WTC11 (cell line): Measurements from ENCODE around the gene DENND4B. TPM values are rescaled to one million over a fixed set of nuclear protein-coding genes. Genes with fewer than 3 reads are reported as not detected.

Source experiments
- ATAC-seq: fragments of 200-7000 bp; cut with Tn5 transposase; 2 replicates; pipeline ENCODE4 v1.10.0; 2021; ENCODE audit warnings: mild to moderate bottlenecking, moderate library complexity
- CTCF ChIA-PET: fragments of 300-600 bp; sonication (Branson Sonifier 250); formaldehyde crosslinking; loops from one replicate; lab custom pipeline; 2021; ENCODE audit warnings: antibody characterized with exemption; lab: Charles Lee
- POLR2A ChIA-PET: fragments of 350-600 bp; sonication (Branson Sonifier 250); formaldehyde crosslinking; loops from one replicate; lab custom pipeline; 2021; ENCODE audit warnings: antibody characterized with exemption; lab: Charles Lee
- DNase-seq: peaks from one replicate; pipeline ENCODE4 v3.0.0; 2021; ENCODE audit warnings: low spot score
- H3K27ac Mint-ChIP-seq: 2 replicates; pipeline ENCODE4 v1.8.0; 2021; ENCODE audit warnings: mixed read lengths
- H3K27me3 Mint-ChIP-seq: 2 replicates; pipeline ENCODE4 v1.8.0; 2021; ENCODE audit warnings: low read depth, mild to moderate bottlenecking, moderate library complexity, mixed read lengths
- H3K36me3 Mint-ChIP-seq: 2 replicates; pipeline ENCODE4 v1.8.0; 2021; ENCODE audit warnings: mixed read lengths
- H3K4me1 Mint-ChIP-seq: 2 replicates; pipeline ENCODE4 v1.8.0; 2022; ENCODE audit warnings: mixed read lengths
- H3K4me3 Mint-ChIP-seq: 2 replicates; pipeline ENCODE4 v1.8.0; 2021; ENCODE audit warnings: mild to moderate bottlenecking, moderate library complexity, mixed read lengths
- H3K9me3 Mint-ChIP-seq: 2 replicates; pipeline ENCODE4 v1.8.0; 2021; ENCODE audit warnings: mixed read lengths
- ATF2 ChIP-seq: sonication (generic); formaldehyde crosslinking; IDR thresholded peaks from 2 replicates; pipeline ENCODE4 v1.8.1; 2022; ENCODE audit warnings: low read depth, missing genetic modification reagents, borderline replicate concordance
- GTF2I ChIP-seq: fragments of 250-450 bp; sonication (Bioruptor Pico); conservative IDR thresholded peaks from 2 replicates; pipeline ENCODE4 v1.4.0; 2021; ENCODE audit warnings: mild to moderate bottlenecking
- KAT7 ChIP-seq: sonication (generic); formaldehyde crosslinking; IDR thresholded peaks from 2 replicates; pipeline ENCODE4 v1.8.1; 2023; ENCODE audit warnings: missing genetic modification reagents, mild to moderate bottlenecking, borderline replicate concordance
- NFE2L1 ChIP-seq: sonication (generic); formaldehyde crosslinking; IDR thresholded peaks from 2 replicates; pipeline ENCODE4 v1.8.1; 2023; ENCODE audit warnings: missing genetic modification reagents
- NR1H2 ChIP-seq: sonication (generic); formaldehyde crosslinking; IDR thresholded peaks from 2 replicates; pipeline ENCODE4 v1.9.0; 2021; ENCODE audit warnings: mild to moderate bottlenecking, moderate library complexity, missing genetic modification reagents
- PRRX2 ChIP-seq: fragments of 250-450 bp; sonication (Bioruptor Pico); IDR thresholded peaks from 2 replicates; pipeline ENCODE4 v1.8.0; 2021; ENCODE audit warnings: mild to moderate bottlenecking
- SMAD3 ChIP-seq: sonication (generic); formaldehyde crosslinking; IDR thresholded peaks from 2 replicates; pipeline ENCODE4 v1.8.0; 2022; ENCODE audit warnings: missing genetic modification reagents, mild to moderate bottlenecking, borderline replicate concordance
- TP53 ChIP-seq: sonication (generic); formaldehyde crosslinking; IDR thresholded peaks from 2 replicates; pipeline ENCODE4 v1.8.1; 2023; ENCODE audit warnings: mild to moderate bottlenecking, missing genetic modification reagents
- ZNF219 ChIP-seq: sonication (generic); formaldehyde crosslinking; IDR thresholded peaks from 2 replicates; pipeline ENCODE4 v1.8.0; 2023; ENCODE audit warnings: missing genetic modification reagents, mild to moderate bottlenecking, borderline replicate concordance
- ZNF232 ChIP-seq: sonication (generic); formaldehyde crosslinking; IDR thresholded peaks from 2 replicates; pipeline ENCODE4 v1.8.0; 2022; ENCODE audit warnings: mild to moderate bottlenecking, missing genetic modification reagents
- ZNF416 ChIP-seq: fragments of 250-450 bp; sonication (Bioruptor Pico); IDR thresholded peaks from 2 replicates; pipeline ENCODE4 v1.9.0; 2021; ENCODE audit warnings: mild to moderate bottlenecking, inconsistent platforms
- total RNA-seq: library from RNA; stranded (reverse); gene quantifications from 3 replicates; pipeline ENCODE4 v1.2.3, GENCODE V29; 2021
- TF ChIP-seq, protein P1 (sequence below): fragments of 250-450 bp; sonication (Bioruptor Pico); IDR thresholded peaks from 2 replicates; pipeline ENCODE4 v1.8.0; 2021; ENCODE audit warnings: mild to moderate bottlenecking
- TF ChIP-seq, protein P2 (sequence below): sonication (generic); formaldehyde crosslinking; conservative IDR thresholded peaks from 2 replicates; pipeline ENCODE4 v1.8.1; 2022; ENCODE audit warnings: mild to moderate bottlenecking, missing genetic modification reagents
- TF ChIP-seq, protein P3 (sequence below): sonication (generic); formaldehyde crosslinking; IDR thresholded peaks from 2 replicates; pipeline ENCODE4 v1.8.1; 2022; ENCODE audit warnings: low read depth, mild to moderate bottlenecking, moderate library complexity, missing genetic modification reagents, borderline replicate concordance
- TF ChIP-seq, protein P4 (sequence below): fragments of 200-600 bp; IDR thresholded peaks from 2 replicates; pipeline ENCODE4 v1.8.0; 2022; ENCODE audit warnings: antibody characterized with exemption
- TF ChIP-seq, protein P5 (sequence below): fragments of 250-450 bp; sonication (Bioruptor Pico); IDR thresholded peaks from 2 replicates; pipeline ENCODE4 v1.9.0; 2021; ENCODE audit warnings: mild to moderate bottlenecking, borderline replicate concordance
- TF ChIP-seq, protein P6 (sequence below): sonication (generic); formaldehyde crosslinking; IDR thresholded peaks from 2 replicates; pipeline ENCODE4 v1.8.1; 2023; ENCODE audit warnings: mild to moderate bottlenecking, missing genetic modification reagents, moderate library complexity
- TF ChIP-seq, protein P7 (sequence below): fragments of 250-450 bp; sonication (Bioruptor Pico); IDR thresholded peaks from 2 replicates; pipeline ENCODE4 v1.9.0; 2021; ENCODE audit warnings: moderate library complexity, mild to moderate bottlenecking, inconsistent platforms, borderline replicate concordance

The DENND4B gene
- total RNA-seq, 1 experiment from 2014 or later: 93.1 TPM

GRCh38 chr1:153991806-153992205 is 45.3 kb upstream of the DENND4B start (continued):
- TF ChIP-seq, protein P1, sequence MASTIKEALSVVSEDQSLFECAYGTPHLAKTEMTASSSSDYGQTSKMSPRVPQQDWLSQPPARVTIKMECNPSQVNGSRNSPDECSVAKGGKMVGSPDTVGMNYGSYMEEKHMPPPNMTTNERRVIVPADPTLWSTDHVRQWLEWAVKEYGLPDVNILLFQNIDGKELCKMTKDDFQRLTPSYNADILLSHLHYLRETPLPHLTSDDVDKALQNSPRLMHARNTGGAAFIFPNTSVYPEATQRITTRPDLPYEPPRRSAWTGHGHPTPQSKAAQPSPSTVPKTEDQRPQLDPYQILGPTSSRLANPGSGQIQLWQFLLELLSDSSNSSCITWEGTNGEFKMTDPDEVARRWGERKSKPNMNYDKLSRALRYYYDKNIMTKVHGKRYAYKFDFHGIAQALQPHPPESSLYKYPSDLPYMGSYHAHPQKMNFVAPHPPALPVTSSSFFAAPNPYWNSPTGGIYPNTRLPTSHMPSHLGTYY (CRISPR knock-in tag): no peak
- no peak for TF ChIP-seq KAT7
- no peak for TF ChIP-seq NFE2L1 (CRISPR knock-in tag)
- TF ChIP-seq ZNF416 (CRISPR knock-in tag): 0 out of 2 replicates have a peak, but pooled peaks have one; percentile 11
- TF ChIP-seq ZNF232 (CRISPR knock-in tag): no peak
- TF ChIP-seq ZNF219 (CRISPR knock-in tag): no peak

DNA sequence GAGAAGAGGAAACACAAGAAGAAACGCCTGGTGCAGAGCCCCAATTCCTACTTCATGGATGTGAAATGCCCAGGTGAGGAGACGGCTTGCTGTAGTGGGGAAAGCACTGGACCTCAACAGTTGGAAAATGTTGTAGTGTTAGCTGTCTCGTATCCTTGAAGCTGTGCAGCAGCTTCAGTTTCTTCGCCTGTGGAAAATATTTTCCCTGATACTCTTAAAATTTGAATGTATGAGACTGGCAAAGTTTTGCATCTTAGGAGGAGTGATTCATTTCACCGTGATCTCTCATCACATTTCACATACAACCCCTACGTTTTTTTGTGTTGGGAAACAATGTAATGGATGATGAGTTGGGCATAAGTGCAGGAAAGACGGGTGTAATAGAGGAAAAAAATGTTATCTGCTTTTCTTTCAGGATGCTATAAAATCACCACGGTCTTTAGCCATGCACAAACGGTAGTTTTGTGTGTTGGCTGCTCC is 44.7 kb upstream of the DENND4B start:
- ChIA-PET CTCF (interaction anchor here (1.1 kb wide), 1 partner anchor 14 kb away, joined by 6 read pairs; the partner anchor contains the start of gene JTB), POLR2A (interaction anchor here (0.6 to 2.2 kb wide), 10 partner anchors 8 to 333 kb away, joined by 3 to 23 read pairs (median 4); partner anchors contain the start of genes CREB3L4, GATAD2B, JTB and SLC39A1)
- DNase-seq (no peak), ATAC-seq (no peak)
- Mint-ChIP-seq H3K9me3 (peaks cover 6% of the 10 kb centered on the region), H3K27me3 (no peaks in the 10 kb centered on the region), H3K4me1 (peaks cover 29% of the 10 kb centered on the region), H3K36me3 (peaks cover 50% of the 10 kb centered on the region), H3K27ac (peak overlapping the region; percentile 98), H3K4me3 (peak overlapping the region; percentile 97)
- TF ChIP-seq, protein P2, sequence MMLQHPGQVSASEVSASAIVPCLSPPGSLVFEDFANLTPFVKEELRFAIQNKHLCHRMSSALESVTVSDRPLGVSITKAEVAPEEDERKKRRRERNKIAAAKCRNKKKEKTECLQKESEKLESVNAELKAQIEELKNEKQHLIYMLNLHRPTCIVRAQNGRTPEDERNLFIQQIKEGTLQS (CRISPR knock-in tag): no peak
- TF ChIP-seq NR1H2 (CRISPR knock-in tag) (0 out of 2 replicates have a peak, but pooled peaks have one; percentile 4), PRRX2 (CRISPR knock-in tag) (no peak), ZNF416 (CRISPR knock-in tag) (0 out of 2 replicates have a peak, but pooled peaks have one; percentile 5)

DNA sequence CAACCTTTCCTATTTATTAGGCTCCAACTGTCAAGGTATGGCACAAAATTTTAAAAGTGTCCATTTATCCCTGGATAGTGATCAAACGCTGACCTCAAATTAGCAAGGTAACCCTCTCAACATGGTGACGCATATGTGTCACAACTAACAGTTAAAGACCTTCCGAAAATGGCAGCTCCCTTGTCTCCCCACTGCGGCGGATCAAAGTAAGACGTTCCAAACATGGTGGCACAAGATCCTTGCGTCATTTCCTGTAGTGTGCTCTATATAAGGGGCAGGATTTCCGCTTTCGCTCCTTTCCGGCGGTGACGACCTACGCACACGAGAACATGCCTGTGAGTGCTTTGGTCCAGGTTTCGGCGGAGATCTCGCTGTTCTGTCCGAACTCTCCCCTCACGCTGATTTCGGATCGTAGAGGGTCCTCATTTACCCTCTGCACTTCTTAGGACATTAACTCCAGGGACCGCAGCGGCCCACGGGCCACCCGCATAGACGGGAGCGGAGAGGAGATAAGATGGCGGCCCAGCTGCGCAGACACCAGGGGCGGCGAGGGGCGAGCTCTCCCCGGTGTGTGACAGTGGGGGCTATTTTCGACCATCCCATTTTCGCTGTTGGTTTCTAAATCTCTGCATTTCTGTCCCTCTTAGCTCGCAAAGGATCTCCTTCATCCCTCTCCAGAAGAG is 44.1 kb upstream of the DENND4B start, which contains the start of gene RPS27:
RPS27 (plus strand) TSS at position 295 of the 683 bp plus-strand sequence; CDS start at position 330, 35 bp downstream.
- DNase-seq (peak; percentile 83), ATAC-seq (peak; percentile 38)
- H3K4me3 Mint-ChIP-seq: peak within 1 kb of the TSS; percentile 97
- H3K27me3 Mint-ChIP-seq: no peaks in the 10 kb centered on the region
- H3K9me3 Mint-ChIP-seq: peaks cover 4% of the 10 kb centered on the region
- H3K27ac Mint-ChIP-seq: peak within 1 kb of the TSS; percentile 98
- ChIA-PET CTCF (interaction anchor here (1.1 to 1.9 kb wide), 3 partner anchors 13 to 363 kb away, joined by 3 to 6 read pairs (median 6); partner anchors contain the start of genes CREB3L4, JTB and S100A13), POLR2A (interaction anchor here (0.6 to 2.2 kb wide), 16 partner anchors 8 to 334 kb away, joined by 3 to 23 read pairs (median 3); partner anchors contain the start of genes CREB3L4, DENND4B, GATAD2B and JTB)
- peaks cover 47% of the 10 kb centered on the region for H3K36me3 Mint-ChIP-seq
- peaks cover 29% of the 10 kb centered on the region for H3K4me1 Mint-ChIP-seq
- TF ChIP-seq TP53 (CRISPR knock-in tag) (no peak), GTF2I (no peak), ATF2 (CRISPR knock-in tag) (no peak), SMAD3 (CRISPR knock-in tag) (0 out of 2 replicates have a peak, but pooled peaks have one; percentile 53)
- TF ChIP-seq, protein P3, sequence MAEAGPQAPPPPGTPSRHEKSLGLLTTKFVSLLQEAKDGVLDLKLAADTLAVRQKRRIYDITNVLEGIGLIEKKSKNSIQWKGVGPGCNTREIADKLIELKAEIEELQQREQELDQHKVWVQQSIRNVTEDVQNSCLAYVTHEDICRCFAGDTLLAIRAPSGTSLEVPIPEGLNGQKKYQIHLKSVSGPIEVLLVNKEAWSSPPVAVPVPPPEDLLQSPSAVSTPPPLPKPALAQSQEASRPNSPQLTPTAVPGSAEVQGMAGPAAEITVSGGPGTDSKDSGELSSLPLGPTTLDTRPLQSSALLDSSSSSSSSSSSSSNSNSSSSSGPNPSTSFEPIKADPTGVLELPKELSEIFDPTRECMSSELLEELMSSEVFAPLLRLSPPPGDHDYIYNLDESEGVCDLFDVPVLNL (CRISPR knock-in tag): no peak
- TF ChIP-seq, protein P4, sequence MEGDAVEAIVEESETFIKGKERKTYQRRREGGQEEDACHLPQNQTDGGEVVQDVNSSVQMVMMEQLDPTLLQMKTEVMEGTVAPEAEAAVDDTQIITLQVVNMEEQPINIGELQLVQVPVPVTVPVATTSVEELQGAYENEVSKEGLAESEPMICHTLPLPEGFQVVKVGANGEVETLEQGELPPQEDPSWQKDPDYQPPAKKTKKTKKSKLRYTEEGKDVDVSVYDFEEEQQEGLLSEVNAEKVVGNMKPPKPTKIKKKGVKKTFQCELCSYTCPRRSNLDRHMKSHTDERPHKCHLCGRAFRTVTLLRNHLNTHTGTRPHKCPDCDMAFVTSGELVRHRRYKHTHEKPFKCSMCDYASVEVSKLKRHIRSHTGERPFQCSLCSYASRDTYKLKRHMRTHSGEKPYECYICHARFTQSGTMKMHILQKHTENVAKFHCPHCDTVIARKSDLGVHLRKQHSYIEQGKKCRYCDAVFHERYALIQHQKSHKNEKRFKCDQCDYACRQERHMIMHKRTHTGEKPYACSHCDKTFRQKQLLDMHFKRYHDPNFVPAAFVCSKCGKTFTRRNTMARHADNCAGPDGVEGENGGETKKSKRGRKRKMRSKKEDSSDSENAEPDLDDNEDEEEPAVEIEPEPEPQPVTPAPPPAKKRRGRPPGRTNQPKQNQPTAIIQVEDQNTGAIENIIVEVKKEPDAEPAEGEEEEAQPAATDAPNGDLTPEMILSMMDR: no peak
- TF ChIP-seq, protein P5, sequence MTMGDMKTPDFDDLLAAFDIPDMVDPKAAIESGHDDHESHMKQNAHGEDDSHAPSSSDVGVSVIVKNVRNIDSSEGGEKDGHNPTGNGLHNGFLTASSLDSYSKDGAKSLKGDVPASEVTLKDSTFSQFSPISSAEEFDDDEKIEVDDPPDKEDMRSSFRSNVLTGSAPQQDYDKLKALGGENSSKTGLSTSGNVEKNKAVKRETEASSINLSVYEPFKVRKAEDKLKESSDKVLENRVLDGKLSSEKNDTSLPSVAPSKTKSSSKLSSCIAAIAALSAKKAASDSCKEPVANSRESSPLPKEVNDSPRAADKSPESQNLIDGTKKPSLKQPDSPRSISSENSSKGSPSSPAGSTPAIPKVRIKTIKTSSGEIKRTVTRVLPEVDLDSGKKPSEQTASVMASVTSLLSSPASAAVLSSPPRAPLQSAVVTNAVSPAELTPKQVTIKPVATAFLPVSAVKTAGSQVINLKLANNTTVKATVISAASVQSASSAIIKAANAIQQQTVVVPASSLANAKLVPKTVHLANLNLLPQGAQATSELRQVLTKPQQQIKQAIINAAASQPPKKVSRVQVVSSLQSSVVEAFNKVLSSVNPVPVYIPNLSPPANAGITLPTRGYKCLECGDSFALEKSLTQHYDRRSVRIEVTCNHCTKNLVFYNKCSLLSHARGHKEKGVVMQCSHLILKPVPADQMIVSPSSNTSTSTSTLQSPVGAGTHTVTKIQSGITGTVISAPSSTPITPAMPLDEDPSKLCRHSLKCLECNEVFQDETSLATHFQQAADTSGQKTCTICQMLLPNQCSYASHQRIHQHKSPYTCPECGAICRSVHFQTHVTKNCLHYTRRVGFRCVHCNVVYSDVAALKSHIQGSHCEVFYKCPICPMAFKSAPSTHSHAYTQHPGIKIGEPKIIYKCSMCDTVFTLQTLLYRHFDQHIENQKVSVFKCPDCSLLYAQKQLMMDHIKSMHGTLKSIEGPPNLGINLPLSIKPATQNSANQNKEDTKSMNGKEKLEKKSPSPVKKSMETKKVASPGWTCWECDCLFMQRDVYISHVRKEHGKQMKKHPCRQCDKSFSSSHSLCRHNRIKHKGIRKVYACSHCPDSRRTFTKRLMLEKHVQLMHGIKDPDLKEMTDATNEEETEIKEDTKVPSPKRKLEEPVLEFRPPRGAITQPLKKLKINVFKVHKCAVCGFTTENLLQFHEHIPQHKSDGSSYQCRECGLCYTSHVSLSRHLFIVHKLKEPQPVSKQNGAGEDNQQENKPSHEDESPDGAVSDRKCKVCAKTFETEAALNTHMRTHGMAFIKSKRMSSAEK (CRISPR knock-in tag): peak; percentile 83; the same call in 1 of the 2 replicates
- TF ChIP-seq, protein P6, sequence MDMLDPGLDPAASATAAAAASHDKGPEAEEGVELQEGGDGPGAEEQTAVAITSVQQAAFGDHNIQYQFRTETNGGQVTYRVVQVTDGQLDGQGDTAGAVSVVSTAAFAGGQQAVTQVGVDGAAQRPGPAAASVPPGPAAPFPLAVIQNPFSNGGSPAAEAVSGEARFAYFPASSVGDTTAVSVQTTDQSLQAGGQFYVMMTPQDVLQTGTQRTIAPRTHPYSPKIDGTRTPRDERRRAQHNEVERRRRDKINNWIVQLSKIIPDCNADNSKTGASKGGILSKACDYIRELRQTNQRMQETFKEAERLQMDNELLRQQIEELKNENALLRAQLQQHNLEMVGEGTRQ (CRISPR knock-in tag): peak; percentile 22; the same call in 1 of the 2 replicates
- TF ChIP-seq, protein P7, sequence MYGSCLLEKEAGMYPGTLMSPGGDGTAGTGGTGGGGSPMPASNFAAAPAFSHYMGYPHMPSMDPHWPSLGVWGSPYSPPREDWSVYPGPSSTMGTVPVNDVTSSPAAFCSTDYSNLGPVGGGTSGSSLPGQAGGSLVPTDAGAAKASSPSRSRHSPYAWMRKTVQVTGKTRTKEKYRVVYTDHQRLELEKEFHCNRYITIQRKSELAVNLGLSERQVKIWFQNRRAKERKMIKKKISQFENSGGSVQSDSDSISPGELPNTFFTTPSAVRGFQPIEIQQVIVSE (CRISPR knock-in tag): no peak
